ENCODE results near the gene FUZ.

The FUZ gene

DNA sequence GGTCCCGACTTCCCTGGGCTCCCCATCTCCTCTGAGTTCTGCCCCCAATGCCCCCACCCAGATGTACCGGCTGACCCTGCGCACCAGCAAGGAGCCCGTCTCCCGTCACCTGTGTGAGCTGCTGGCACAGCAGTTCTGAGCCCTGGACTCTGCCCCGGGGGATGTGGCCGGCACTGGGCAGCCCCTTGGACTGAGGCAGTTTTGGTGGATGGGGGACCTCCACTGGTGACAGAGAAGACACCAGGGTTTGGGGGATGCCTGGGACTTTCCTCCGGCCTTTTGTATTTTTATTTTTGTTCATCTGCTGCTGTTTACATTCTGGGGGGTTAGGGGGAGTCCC, 6.5 kb downstream of the FUZ start:
- DNase-seq, result no peak

- no peak for DNase-seq
These were observed 7.1 kb downstream of the FUZ start for GRCh38 chr19:49805822-49806619.

- DNase-seq, result no peak
These were observed 9.6 kb downstream of the FUZ start for GRCh38 chr19:49803529-49803856.

DNA sequence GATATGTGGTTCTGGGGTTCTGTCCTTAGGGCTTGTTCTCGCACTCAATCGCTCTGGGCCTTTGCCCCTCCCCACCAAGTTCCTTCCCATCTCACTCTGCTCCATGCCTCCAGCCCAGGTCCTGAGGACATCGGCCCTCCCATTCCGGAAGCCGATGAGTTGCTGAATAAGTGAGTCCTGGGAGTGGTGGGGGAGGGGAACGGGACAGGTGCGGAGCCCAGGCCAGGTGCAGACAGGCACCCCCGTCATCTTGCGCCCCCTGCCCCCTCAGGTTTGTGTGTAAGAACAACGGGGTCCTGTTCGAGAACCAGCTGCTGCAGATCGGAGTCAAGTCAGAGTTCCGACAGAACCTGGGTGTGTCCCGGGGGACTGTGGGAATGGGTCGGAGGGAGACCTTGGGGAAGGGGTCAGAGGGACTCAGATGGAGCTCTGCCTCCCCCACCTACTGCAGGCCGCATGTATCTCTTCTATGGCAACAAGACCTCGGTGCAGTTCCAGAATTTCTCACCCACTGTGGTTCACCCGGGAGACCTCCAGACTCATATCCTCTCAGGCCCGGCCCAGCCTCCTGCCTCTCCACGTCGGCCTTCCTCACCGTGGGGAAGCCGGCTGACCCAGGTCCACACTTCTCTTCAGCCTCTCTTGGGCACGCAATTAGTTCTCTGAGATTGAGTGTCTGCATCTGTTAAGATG, 10.1 kb downstream of the FUZ start:
- DNase-seq, result no peak

DNA sequence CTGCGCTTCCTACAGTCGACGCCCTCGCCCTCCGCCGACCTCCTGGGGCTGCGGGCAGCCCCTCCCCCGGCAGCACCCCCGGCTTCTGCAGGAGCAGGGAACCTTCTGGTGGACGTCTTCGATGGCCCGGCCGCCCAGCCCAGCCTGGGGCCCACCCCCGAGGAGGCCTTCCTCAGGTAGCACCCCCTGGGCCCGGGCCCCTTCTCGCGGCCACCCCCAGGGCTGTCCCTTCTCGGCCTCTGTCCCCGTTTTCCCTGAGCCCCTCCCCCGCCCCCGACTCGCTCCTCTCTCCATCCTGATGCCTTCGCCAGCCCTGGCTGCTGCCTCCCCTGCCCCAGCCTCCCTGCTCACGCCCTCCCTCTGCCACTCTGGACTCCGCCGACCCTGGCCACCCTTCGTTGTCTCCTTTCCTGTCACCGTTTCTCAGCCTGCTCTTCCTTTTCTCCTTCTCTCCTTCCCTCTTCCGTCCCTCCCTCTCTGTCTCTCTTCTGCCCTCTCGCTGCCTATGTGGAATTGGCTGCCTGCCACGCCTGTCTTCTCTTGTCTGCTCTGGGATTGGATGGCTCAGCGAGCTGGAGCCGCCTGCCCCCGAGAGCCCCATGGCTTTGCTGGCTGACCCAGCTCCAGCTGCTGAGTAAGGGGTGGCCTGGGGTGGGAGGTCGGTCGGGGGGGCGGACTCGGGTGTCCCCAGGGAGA, 11.0 kb downstream of the FUZ start:
- DNase-seq, result no peak

- DNase-seq, result no peak
These were observed 11.6 kb downstream of the FUZ start for GRCh38 chr19:49801401-49801888.

- DNase-seq, result no peak
These were observed 12.3 kb downstream of the FUZ start for GRCh38 chr19:49800771-49801170.

DNA sequence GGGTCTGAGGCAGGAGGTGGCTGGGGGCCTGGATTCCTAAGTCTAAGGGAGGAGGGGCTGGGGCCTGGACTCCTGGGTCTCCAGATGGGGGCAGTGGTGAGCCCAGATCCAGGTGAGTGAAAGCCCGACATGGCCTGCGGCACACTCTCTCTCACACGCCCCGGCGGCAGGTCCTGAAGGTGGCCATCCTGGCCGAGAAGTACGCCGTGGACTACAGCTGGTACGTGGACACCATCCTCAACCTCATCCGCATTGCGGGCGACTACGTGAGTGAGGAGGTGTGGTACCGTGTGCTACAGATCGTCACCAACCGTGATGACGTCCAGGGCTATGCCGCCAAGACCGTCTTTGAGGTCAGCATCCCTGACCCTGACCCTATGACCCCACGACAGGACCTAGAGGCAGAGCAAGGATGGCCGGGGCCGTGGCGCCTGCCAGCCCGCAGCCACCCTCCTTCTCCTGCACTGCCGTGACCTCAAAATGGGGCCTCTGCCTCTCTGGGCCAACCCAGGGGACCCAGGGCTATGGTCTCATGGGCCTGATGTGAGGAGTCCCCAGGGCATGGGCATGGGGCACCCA, 13.2 kb downstream of the FUZ start:
- DNase-seq, result no peak

DNA sequence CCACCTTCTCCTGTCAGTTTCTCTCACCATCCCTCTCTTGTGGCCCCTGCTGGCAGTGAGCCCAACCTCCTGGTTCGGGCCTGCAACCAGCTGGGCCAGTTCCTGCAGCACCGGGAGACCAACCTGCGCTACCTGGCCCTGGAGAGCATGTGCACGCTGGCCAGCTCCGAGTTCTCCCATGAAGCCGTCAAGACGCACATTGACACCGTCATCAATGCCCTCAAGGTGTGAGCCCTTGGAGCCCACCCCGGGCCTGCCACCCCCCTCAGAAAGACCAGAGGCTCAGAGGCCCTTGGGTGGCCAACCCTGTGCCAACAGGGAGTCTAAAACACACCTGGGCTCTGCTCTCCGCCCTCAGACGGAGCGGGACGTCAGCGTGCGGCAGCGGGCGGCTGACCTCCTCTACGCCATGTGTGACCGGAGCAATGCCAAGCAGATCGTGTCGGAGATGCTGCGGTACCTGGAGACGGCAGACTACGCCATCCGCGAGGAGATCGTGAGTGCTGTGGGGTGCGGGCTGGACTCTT, 13.8 kb downstream of the FUZ start:
- no peak for DNase-seq

DNA sequence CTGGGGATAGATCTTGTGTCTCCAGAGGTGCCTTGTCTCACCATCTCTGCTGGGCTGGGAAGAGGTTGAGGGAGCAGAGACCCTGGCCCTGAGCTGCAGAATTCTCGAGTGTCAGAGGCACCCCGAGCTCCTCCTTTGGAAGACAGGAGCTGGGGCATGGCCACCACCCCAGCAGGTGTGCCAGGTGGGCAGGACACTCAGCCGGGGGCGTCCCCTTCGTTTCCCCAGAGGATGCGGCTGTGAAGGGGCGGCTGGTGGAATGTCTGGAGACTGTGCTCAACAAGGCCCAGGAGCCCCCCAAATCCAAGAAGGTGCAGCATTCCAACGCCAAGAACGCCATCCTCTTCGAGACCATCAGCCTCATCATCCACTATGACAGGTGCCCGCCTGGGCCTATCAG, 14.5 kb downstream of the FUZ start:
- no peak for DNase-seq

DNA sequence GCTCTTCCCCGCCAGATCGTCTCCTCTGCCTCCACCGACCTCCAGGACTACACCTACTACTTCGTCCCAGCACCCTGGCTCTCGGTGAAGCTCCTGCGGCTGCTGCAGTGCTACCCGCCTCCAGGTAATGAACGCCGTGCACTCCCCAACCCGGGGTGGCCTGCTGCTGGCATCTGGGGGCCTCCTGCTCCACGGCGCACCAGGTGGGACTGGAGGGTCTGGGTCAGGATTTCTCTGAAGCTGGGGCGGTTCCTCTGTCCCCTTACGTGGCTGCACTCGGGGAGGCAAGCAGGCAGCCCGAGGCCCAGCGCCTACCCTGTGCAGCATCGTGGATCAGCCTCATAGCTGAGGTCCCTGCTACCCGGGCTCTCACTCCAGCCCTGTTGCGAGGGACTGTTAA, 17.5 kb downstream of the FUZ start:
- DNase-seq, result no peak

- DNase-seq, result no peak
These were observed 19.6 kb downstream of the FUZ start for GRCh38 chr19:49793561-49793840.

DNA sequence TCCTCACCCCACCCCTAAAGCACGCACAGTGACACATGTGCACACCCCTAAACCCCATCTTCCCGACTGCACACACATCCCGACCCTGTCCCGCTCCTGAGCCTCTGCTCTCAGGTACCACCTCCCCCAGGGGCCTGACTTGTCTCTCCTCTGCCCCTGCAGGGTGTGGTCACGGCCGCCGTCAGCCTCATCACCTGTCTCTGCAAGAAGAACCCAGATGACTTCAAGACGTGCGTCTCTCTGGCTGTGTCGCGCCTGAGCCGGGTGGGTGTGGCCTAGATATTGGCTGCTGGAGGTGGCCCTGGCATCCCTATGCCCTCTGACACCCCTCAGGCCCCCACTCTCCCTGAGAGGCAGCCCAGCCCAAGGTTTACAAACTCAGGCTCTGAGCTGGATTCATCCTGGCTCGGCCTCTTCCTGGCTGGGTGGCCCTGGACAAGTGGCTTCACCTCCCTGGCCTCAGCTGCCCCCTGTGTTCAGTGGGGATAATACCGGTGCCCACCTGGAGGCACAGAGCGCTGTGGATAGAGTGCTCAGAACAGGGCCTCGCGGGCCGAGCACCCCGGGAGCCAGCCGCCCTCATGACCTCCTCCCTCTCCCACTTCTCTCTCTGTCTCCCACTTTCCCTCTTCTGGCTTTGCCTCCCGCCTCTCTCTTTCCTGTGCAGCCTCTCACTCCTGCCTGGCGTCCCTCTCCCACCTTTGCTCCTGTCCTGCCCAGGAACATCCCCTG, 20.1 kb downstream of the FUZ start:
- DNase-seq, result no peak

DNA sequence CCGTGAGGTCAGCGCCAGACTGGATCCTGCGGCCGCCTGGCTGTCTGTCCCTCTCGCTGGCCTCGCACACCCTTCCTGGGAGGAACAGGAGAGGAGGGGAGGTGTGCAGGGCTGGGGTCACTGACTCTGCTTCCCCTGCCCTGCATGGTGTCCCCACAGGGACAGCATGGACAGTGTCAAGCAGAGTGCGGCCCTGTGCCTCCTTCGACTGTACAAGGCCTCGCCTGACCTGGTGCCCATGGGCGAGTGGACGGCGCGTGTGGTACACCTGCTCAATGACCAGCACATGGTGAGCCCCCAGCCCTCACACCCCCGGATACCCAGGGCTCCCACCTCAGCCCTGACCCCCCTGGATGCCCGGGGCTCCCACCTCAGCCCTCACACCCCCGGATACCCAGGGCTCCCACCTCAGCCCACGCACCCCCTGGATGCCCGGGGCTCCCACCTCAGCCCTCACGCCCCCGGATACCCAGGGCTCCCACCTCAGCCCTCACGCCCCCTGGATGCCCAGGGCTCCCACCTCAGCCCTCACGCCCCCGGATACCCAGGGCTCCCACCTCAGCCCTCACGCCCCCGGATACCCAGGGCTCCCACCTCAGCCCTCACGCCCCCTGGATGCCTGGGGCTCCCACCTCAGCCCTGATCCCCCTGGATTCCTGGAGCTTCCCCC, 21.2 kb downstream of the FUZ start:
- DNase-seq, result no peak

DNA sequence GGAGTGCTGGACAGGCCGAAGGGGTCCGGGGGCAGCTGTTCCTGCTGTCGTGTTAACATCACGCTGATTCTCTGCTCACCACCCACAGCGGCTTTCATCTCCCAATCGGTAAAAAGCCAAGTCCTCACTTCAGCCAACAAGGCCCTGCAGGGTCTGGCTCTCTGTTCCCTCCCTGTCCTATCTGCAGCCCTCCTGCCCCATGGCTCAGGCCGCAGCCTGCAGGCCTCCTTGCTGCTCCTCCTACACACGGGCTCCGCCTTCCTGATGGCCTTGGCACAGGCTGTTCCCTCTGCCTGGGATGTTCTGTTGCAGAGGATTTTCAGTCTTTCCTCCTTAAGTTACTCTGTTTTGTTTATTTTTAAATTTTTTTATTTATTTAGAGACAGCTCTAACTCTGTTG, 22.2 kb downstream of the FUZ start:
- DNase-seq, result no peak

- DNase-seq, result no peak
These were observed 24.2 kb downstream of the FUZ start for GRCh38 chr19:49788857-49789256.

- DNase-seq, result no peak
These were observed 25.3 kb downstream of the FUZ start for GRCh38 chr19:49787746-49788145.

- no peak for DNase-seq
These were observed 26.7 kb downstream of the FUZ start for GRCh38 chr19:49786376-49786820.

- no peak for DNase-seq
These were observed 30.6 kb downstream of the FUZ start for GRCh38 chr19:49782515-49782914.

GRCh38 chr19:49781394-49781793, 31.7 kb downstream of the FUZ start:
- no peak for DNase-seq

DNA sequence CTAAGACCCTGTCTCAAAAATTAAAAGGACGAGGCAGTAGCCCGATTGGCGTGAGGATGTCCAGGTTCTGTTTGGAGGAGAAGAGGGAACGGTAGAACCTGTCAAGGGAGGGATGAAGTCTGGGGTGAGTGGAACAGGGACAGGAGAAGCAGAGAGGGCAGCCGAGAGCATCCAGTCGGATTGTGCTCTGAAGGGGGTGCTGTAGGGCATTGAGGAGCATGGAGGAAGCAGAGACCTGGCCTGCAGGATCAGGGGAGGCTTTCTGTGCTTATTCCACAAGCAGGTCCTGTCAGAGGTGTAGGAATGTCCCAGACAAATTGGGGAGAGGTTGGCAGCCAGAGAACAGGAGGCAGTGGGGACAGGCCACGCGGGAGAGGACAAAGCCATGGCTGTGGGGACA, 32.2 kb downstream of the FUZ start:
- DNase-seq, result no peak

Data from CD4-positive, alpha-beta T cell treated with Interferon gamma for 1 hour (primary cell).